ENCODE data around the gene DEPDC5.

The DEPDC5 gene

GRCh38 chr22:31929167-31929930, 175.5 kb downstream of the DEPDC5 start:
- no peak for DNase-seq

- no peak for DNase-seq
Observed at GRCh38 chr22:31932863-31933262, 179.0 kb downstream of the DEPDC5 start.

- no peak for DNase-seq
Observed at GRCh38 chr22:31933406-31933805, 179.6 kb downstream of the DEPDC5 start.

GRCh38 chr22:31933816-31934482, 180.1 kb downstream of the DEPDC5 start:
- DNase-seq: no peak

- no peak for DNase-seq
Observed at GRCh38 chr22:31935961-31936635, 182.3 kb downstream of the DEPDC5 start.

- DNase-seq: no peak
Observed at GRCh38 chr22:31937341-31937740, 183.5 kb downstream of the DEPDC5 start.

GRCh38 chr22:31938296-31938695, 184.5 kb downstream of the DEPDC5 start:
- no peak for DNase-seq

- no peak for DNase-seq
Observed at GRCh38 chr22:31940506-31940905, 186.7 kb downstream of the DEPDC5 start.

GRCh38 chr22:31942091-31942490, 188.3 kb downstream of the DEPDC5 start:
- DNase-seq: no peak

GRCh38 chr22:31943206-31943977, 189.6 kb downstream of the DEPDC5 start:
- DNase-seq: no peak

- no peak for DNase-seq
Observed at GRCh38 chr22:31943978-31944699, 190.3 kb downstream of the DEPDC5 start, which contains the start of gene YWHAH. Gene YWHAH, plus strand, starts transcription at chr22:31944535. Its CDS starts 199 bp downstream, at chr22:31944734.

GRCh38 chr22:31944700-31945442, 191.1 kb downstream of the DEPDC5 start:
- no peak for DNase-seq

GRCh38 chr22:31945443-31945855, 191.6 kb downstream of the DEPDC5 start:
- no peak for DNase-seq

GRCh38 chr22:31945971-31946680, 192.3 kb downstream of the DEPDC5 start:
- no peak for DNase-seq

GRCh38 chr22:31947296-31947695, 193.5 kb downstream of the DEPDC5 start:
- DNase-seq: no peak

- DNase-seq: no peak
Observed at GRCh38 chr22:31948002-31948401, 194.2 kb downstream of the DEPDC5 start.

- no peak for DNase-seq
Observed at GRCh38 chr22:31950226-31950625, 196.4 kb downstream of the DEPDC5 start.

GRCh38 chr22:31951194-31952093, 197.6 kb downstream of the DEPDC5 start:
- DNase-seq: no peak

GRCh38 chr22:31952094-31952401, 198.2 kb downstream of the DEPDC5 start:
- DNase-seq: no peak

- DNase-seq: no peak
Observed at GRCh38 chr22:31952472-31952871, 198.7 kb downstream of the DEPDC5 start.
